HepG2 (cell line): ENCODE results near the gene USP32.

ENCODE experiments used
- ATF3 ChIP-seq: sonication (generic); formaldehyde crosslinking; IDR thresholded peaks from 2 replicates; pipeline ENCODE4 v1.4.0; 2020; ENCODE audit warnings: missing genetic modification reagents
- CBX5 ChIP-seq: sonication (generic); formaldehyde crosslinking; IDR thresholded peaks from 2 replicates; pipeline ENCODE4 v1.4.0; 2020; ENCODE audit warnings: missing genetic modification reagents, borderline replicate concordance
- CTCF ChIP-seq: sonication (generic); formaldehyde crosslinking; IDR thresholded peaks from 2 replicates; pipeline ENCODE4 v1.5.0; 2020; ENCODE audit warnings: mild to moderate bottlenecking, missing genetic modification reagents, moderate library complexity
- E2F2 ChIP-seq: sonication (generic); formaldehyde crosslinking; IDR thresholded peaks from 2 replicates; pipeline ENCODE4 v1.4.0; 2020; ENCODE audit warnings: missing genetic modification reagents, borderline replicate concordance
- EP300 ChIP-seq, 3 experiments: sonication (generic) in 1 of 3; formaldehyde crosslinking in 1 of 3; IDR thresholded peaks; 2 replicates each; pipeline versions ENCODE4 v1.5.1 to v1.6.1; 2011 to 2020; ENCODE audit warnings: low read depth in 2 of 3, low read length in 2 of 3, borderline replicate concordance in 1 of 3, improper control_type of control experiment in 1 of 3, mild to moderate bottlenecking in 1 of 3, missing genetic modification reagents in 1 of 3, moderate library complexity in 1 of 3
- HDAC1 ChIP-seq: sonication (generic); formaldehyde crosslinking; IDR thresholded peaks from 2 replicates; pipeline ENCODE4 v1.5.1; 2020; ENCODE audit warnings: mild to moderate bottlenecking, missing genetic modification reagents
- HNRNPLL ChIP-seq: fragments of 200-400 bp; formaldehyde crosslinking; IDR thresholded peaks from 2 replicates; pipeline ENCODE4 v1.6.1; 2017; ENCODE audit warnings: mild to moderate bottlenecking, low read depth, low read length; ENCODE audit not compliant: poor library complexity, severe bottlenecking
- MAFK ChIP-seq, 2 experiments: IDR thresholded peaks in 1 of 2; conservative IDR thresholded peaks in 1 of 2; 2 replicates each; pipeline ENCODE4 v1.6.1; 2011; ENCODE audit warnings: improper control_type of control experiment in 2 of 2, low read length in 2 of 2
- NFRKB ChIP-seq: fragments of 450-650 bp; IDR thresholded peaks from 2 replicates; pipeline ENCODE4 v1.6.1; 2017
- SETDB1 ChIP-seq: sonication (generic); formaldehyde crosslinking; IDR thresholded peaks from 2 replicates; pipeline ENCODE4 v1.5.1; 2020; ENCODE audit warnings: missing genetic modification reagents, mild to moderate bottlenecking, borderline replicate concordance
- YY1 ChIP-seq: IDR thresholded peaks from 2 replicates; pipeline ENCODE4 v1.6.1; 2011; ENCODE audit warnings: low read length, low read depth, moderate library complexity, mild to moderate bottlenecking; ENCODE audit not compliant: insufficient read depth, insufficient replicate concordance
- ZKSCAN1 ChIP-seq: fragments of 150-350 bp; IDR thresholded peaks from 2 replicates; pipeline ENCODE4 v1.6.1; 2014; ENCODE audit warnings: low read length
- ZNF180 ChIP-seq: sonication (generic); formaldehyde crosslinking; IDR thresholded peaks from 2 replicates; pipeline ENCODE4 v1.4.0; 2020; ENCODE audit warnings: low read depth, missing genetic modification reagents, borderline replicate concordance

- TF ChIP-seq ZKSCAN1 (no peak), CTCF (no peak), HNRNPLL (no peak), MAFK (conservative IDR thresholded peaks at IDR 0.05 in 1 of 2, IDR thresholded peaks at IDR 0.05 in 1 of 2; ENCODE audit: low read length in 2 of 2) (no peak), ATF3 (CRISPR knock-in tag) (no peak), ZNF180 (no peak), SETDB1 (no peak), NFRKB (no peak), HDAC1 (CRISPR knock-in tag) (no peak), E2F2 (CRISPR knock-in tag) (no peak), CBX5 (CRISPR knock-in tag) (no peak), EP300 (IDR thresholded peaks at IDR 0.05; ENCODE audit: low read depth in 2 of 2, low read length in 2 of 2) (no peak), EP300 (CRISPR knock-in tag; IDR thresholded peaks at IDR 0.05; ENCODE audit: borderline replicate concordance) (no peak), YY1 (no peak)
Measured at GRCh38 chr17:60155427-60155814, 236.5 kb downstream of the USP32 start.
